RCC 7860 (cell line): ENCODE measurements around the gene PCDHGB5.
"Not testable (repeated sequence)": the region's sequence is repeated elsewhere in the genome, so short reads cannot be mapped to it uniquely, and the experiment has no call there.

ENCODE experiments used
- DNase-seq: peaks from one replicate; pipeline ENCODE4 v3.0.0-alpha.2; 2015; ENCODE audit warnings: low spot score
- FAIRE-seq: peaks from 2 replicates; lab custom pipeline; 2012; peaks lifted over from hg19 to GRCh38; lab: Jason Lieb, UNC

Gene PCDHGB5

DNA sequence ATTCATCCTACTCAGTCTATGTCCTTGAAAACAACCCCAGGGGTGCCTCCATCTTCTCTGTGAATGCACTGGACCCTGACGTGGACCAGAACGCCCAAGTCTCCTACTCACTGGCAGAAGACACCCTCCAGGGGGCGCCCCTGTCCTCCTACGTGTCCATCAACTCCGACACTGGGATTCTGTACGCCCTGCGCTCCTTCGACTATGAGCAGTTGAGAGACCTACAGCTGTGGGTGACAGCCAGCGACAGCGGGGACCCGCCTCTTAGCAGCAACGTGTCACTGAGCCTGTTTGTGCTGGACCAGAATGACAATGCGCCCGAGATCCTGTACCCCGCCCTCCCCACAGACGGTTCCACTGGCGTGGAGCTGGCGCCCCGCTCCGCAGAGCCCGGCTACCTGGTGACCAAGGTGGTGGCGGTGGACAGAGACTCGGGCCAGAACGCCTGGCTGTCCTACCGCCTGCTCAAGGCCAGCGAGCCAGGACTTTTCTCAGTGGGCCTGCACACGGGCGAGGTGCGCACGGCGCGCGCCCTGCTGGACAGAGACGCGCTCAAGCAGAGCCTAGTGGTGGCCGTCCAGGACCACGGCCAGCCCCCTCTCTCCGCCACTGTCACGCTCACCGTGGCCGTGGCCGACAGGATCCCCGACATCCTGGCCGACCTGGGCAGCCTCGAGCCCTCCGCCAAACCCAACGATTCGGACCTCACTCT, 22.1 kb upstream of the PCDHGB5 start:
- not testable (repeated sequence) for DNase-seq, FAIRE-seq

DNA sequence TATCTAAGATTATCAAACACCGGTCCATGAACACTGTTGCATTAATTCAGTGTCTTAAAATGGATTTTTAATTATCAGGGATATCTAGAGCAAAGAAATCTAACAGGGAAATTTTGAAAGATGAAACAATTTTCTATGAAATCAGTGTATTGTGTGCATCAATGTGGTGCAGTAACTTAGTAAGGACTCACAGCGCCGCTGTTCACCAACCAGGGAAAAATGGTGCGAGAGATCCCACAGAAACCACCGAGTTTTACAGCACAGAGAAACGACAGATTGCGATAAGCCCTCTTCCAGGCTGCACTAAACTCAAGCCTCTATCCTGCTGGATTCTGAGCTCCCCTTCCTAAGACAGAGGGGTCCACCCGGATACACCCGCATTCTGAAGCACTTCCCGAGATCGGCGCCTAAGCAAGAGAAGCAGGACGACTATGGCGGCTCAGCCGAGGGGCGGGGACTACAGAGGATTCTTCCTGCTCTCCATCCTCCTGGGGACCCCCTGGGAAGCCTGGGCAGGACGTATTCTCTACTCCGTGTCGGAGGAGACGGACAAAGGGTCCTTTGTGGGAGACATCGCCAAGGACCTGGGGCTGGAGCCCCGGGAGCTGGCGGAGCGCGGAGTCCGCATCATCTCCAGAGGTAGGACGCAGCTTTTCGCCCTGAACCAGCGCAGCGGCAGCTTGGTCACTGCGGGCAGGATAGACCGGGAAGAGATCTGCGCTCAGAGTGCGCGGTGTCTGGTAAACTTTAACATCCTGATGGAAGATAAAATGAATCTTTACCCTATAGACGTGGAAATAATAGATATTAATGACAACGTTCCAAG, 15.1 kb upstream of the PCDHGB5 start, which contains the start of gene PCDHGA7:
Gene PCDHGA7, plus strand, starts transcription at position 274 of the 826 bp plus-strand sequence. Its CDS starts 158 bp downstream, at position 432.
- FAIRE-seq (no peak), DNase-seq (no peak)

DNA sequence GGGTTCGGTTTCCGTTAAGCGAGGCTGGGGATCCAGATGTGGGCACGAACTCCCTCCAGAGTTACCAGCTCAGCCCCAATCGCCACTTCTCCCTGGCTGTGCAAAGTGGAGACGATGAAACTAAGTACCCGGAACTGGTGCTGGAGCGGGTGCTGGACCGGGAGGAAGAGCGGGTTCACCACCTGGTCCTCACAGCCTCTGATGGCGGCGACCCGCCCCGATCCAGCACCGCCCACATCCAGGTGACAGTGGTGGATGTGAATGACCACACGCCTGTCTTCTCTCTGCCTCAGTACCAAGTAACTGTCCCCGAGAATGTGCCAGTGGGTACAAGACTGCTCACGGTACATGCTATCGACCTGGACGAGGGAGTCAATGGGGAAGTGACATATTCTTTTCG, 14.4 kb upstream of the PCDHGB5 start:
- DNase-seq (no peak), FAIRE-seq (no peak)

- no peak for FAIRE-seq
- no peak for DNase-seq
Measured at GRCh38 chr5:141384471-141385267, 13.1 kb upstream of the PCDHGB5 start.

- FAIRE-seq, DNase-seq: not testable (repeated sequence)
Measured at GRCh38 chr5:141387557-141388311, 10.0 kb upstream of the PCDHGB5 start, which contains the start of gene PCDHGB4. PCDHGB4 (plus strand) TSS chr5:141387698; CDS start chr5:141387885, 187 bp downstream.

- no peak for FAIRE-seq
Measured at GRCh38 chr5:141388661-141389060, 9.1 kb upstream of the PCDHGB5 start.

GRCh38 chr5:141389153-141390042, 8.3 kb upstream of the PCDHGB5 start:
- FAIRE-seq (no peak), DNase-seq (no peak)

More at GRCh38 chr5:141388661-141389060, 9.1 kb upstream of the PCDHGB5 start:
- no peak for DNase-seq

DNA sequence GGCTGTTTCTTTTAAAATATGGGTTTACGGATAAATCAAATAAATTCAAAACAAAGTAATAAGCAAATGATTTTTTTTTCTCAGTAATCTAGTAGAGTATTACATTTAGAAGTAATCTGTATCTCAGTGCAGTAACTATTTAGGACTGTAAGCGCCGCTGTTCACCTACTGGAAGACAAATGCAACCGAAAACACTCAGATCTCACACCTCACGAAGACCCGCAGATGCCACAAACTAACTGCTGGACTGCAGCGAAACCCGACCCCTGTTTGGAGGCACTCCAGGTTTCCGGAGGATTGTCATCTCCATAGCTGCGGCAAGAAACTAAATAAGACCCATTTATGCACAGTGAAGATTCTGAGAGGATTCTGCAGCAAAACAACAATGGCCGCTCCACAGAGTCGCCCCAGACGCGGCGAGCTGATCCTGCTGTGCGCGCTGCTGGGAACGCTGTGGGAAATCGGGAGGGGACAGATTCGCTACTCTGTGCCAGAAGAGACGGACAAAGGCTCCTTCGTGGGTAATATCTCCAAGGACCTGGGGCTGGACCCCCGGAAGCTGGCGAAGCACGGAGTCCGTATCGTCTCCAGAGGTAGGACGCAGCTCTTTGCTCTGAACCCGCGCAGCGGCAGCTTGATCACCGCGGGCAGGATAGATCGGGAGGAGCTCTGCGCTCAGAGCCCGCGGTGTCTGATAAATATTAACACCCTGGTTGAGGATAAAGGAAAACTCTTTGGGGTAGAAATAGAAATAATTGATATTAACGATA, 5.1 kb upstream of the PCDHGB5 start, which contains the start of gene PCDHGA8:
Gene PCDHGA8, plus strand, starts transcription at position 205 of the 770 bp plus-strand sequence. Its CDS starts 181 bp downstream, at position 386.
- DNase-seq (no peak), FAIRE-seq (no peak)

GRCh38 chr5:141393267-141393666, 4.5 kb upstream of the PCDHGB5 start:
- DNase-seq (no peak), FAIRE-seq (no peak)

GRCh38 chr5:141394401-141395187, 3.2 kb upstream of the PCDHGB5 start:
- not testable (repeated sequence) for DNase-seq, FAIRE-seq

DNA sequence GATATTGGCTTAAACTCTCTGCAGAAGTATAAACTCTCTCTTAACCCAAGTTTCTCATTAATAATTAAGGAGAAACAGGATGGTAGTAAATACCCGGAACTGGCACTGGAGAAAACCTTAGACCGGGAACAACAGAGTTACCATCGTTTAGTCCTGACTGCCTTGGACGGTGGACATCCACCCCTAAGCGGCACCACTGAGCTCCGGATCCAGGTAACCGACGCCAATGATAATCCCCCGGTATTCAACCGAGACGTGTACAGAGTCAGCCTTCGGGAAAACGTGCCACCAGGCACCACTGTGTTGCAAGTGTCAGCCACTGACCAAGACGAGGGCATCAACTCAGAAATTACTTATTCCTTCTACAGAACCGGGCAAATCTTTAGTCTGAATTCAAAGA, 861 bp downstream of the PCDHGB5 start:
- DNase-seq (no peak), FAIRE-seq (no peak)

- no peak for DNase-seq
- FAIRE-seq: no peak
Measured at GRCh38 chr5:141399555-141400258, 2.0 kb downstream of the PCDHGB5 start.

GRCh38 chr5:141402553-141403243, 5.0 kb downstream of the PCDHGB5 start, which contains the start of gene PCDHGA9:
PCDHGA9 (plus strand) TSS chr5:141402778; CDS start chr5:141402953, 175 bp downstream.
- DNase-seq (no peak), FAIRE-seq (no peak)

DNA sequence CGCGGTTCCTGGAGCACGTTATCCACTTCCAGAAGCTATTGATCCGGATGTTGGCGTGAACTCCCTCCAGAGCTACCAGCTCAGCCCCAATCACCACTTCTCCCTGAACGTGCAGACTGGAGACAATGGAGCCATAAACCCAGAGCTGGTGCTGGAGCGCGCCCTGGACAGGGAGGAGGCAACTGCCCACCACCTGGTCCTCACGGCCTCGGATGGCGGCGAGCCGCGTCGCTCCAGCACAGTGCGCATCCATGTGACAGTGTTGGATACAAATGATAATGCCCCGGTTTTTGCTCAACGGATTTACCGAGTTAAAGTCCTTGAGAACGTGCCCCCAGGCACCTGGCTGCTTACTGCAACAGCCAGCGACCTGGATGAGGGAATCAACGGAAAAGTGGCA, 5.6 kb downstream of the PCDHGB5 start:
- DNase-seq (no peak), FAIRE-seq (no peak)

DNA sequence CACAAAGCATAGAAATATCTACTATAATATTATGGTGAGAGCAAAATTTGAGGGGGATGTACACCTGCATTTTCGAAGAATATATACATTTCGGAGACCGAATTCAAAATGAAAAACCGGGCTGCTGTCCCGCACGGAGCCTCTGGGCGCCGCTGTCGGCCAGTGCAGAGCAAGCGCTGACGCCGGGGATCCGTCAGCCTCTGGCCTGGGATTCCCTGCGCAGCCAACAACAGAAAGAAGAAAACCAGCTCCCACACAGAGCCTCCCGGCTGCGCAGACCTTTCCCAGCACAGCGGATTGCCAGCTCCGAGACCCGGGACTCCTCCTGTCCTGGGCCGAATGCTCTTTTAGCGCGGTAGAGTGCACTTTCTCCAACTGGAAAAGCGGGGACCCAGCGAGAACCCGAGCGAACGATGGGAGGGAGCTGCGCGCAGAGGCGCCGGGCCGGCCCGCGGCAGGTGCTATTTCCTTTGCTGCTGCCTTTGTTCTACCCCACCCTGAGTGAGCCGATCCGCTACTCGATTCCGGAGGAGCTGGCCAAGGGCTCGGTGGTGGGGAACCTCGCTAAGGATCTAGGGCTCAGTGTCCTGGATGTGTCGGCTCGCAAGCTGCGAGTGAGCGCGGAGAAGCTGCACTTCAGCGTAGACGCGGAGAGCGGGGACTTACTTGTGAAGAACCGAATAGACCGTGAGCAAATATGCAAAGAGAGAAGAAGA, 10.2 kb downstream of the PCDHGB5 start, which contains the start of gene PCDHGB6:
Gene PCDHGB6, plus strand, starts transcription at position 232 of the 716 bp plus-strand sequence. Its CDS starts 182 bp downstream, at position 414.
- peak; percentile 35 for DNase-seq

More for the DNA sequence above, 10.2 kb downstream of the PCDHGB5 start, which contains the start of gene PCDHGB6:
- not testable (repeated sequence) for FAIRE-seq
